ENCODE data around the gene LPP. TPM values are rescaled to one million over a fixed set of nuclear protein-coding genes. Genes with fewer than 3 reads are reported as not detected.

The LPP gene
- polyA plus RNA-seq, 1 donor (not counting 4 experiments of a cell fraction or from before 2014, with no cell fraction given) = 16.0 TPM

DNA sequence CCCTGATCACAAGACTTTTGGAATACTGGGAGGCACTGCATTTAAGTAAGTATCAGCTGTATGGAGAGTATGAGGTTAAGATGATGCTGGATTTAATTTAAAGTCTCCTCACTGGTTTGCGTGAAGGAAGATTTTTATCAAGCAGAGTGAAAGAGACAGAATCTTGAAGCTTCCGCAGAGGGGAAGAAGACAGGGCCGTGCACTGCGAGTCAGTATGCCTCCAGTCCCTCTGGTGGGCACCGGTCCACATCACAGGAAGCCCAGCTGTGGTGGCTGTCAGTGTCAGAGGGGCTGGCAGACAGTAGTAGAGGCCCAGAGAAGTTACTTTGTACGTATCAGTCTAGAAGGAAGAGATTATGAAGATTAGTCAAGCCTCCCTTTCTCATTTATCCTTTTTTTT, 638.8 kb downstream of the LPP start:
- H3K9ac ChIP-seq (ENCODE audit: control insufficient read depth, extremely low read depth, insufficient read depth, low read length) = no peak overlapping the region
- dilution Hi-C loops (cut with MboI; ENCODE audit: extremely low pct_ligation_motif_present, low sequenced_read_pairs) = no loop called here
- no peak overlapping the region for H3K4me3 ChIP-seq (ENCODE audit: control insufficient read depth in 2 of 3, extremely low read depth in 1 of 3, insufficient read depth in 2 of 3, low read depth in 1 of 3, low read length in 3 of 3)
- H3K4me2 ChIP-seq (ENCODE audit: control insufficient read depth, extremely low read depth, insufficient read depth, low read depth, low read length) = no peak overlapping the region
- H3K79me2 ChIP-seq (ENCODE audit: control insufficient read depth, insufficient read depth, low read length) = no peaks in the 10 kb centered on the region
- FAIRE-seq = no peak
- no peaks in the 10 kb centered on the region for H4K20me1 ChIP-seq (ENCODE audit: control insufficient read depth, extremely low read depth, insufficient read depth, low read length)
- no peaks in the 10 kb centered on the region for H3K9me1 ChIP-seq (ENCODE audit: control insufficient read depth, extremely low read depth, insufficient read depth, low read length)
- peaks cover 16% of the 10 kb centered on the region for H3K4me1 ChIP-seq (ENCODE audit: control insufficient read depth, extremely low read depth, insufficient read depth, low read length)
- peaks cover 0 to 2% of the 10 kb centered on the region in 2 experiments for H3K36me3 ChIP-seq (ENCODE audit: control insufficient read depth in 2 of 2, extremely low read depth in 1 of 2, insufficient read depth in 2 of 2, low read length in 2 of 2)
- TF ChIP-seq CTCF (optimal IDR thresholded peaks at IDR 0.05 in 1 of 3, IDR thresholded peaks at IDR 0.05 in 1 of 3, conservative IDR thresholded peaks at IDR 0.05 in 1 of 3; ENCODE audit: extremely low read depth in 1 of 3, insufficient read depth in 2 of 3, low read length in 3 of 3) (peak in 1 of 3 experiments; percentile 3), EZH2 (IDR thresholded peaks at IDR 0.05; ENCODE audit: low read length) (no peak)
- no peaks in the 10 kb centered on the region for H3K27me3 ChIP-seq (ENCODE audit: control insufficient read depth, extremely low read depth, insufficient read depth, low read length)
- no peaks in the 10 kb centered on the region for H3K9me3 ChIP-seq (ENCODE audit: control insufficient read depth, low read depth, low read length)
- no peak overlapping the region for H3K27ac ChIP-seq (ENCODE audit: control insufficient read depth, insufficient read depth, low read length)
- DNase-seq (ENCODE audit: low read depth, low spot score) = no peak
- no peak overlapping the region for H2AFZ ChIP-seq (ENCODE audit: control insufficient read depth, low read length)

DNA sequence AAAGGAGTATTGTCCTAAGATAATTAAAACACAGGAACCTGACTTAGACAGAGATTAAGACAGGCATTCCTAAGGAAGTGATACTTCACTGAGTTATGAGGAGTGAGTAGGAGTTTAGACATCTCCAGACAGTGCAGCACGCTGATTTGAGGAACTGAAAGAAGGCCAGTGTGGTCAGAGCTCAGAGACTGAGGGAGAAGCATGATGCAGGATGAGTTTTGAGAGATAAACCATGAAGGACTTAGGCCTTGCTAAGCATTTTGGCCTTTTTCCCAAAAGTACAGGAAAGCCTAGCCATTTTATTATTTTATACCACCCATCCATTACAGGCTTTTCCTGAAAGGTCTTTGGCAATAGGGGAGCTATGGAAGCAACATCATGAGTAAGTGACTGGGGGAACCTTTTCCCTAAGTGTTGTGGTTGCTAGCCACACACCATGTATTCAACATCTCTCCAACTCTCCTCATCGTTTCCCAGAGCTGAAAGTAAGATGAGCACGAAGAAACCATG, 642.2 kb downstream of the LPP start:
- H3K9ac ChIP-seq (ENCODE audit: control insufficient read depth, extremely low read depth, insufficient read depth, low read length) = no peak overlapping the region
- peak; percentile 83 for FAIRE-seq

More for the DNA sequence above, 642.2 kb downstream of the LPP start:
- dilution Hi-C loops (cut with MboI; ENCODE audit: extremely low pct_ligation_motif_present, low sequenced_read_pairs) = no loop called here
- H3K36me3 ChIP-seq (ENCODE audit: control insufficient read depth in 2 of 2, extremely low read depth in 1 of 2, insufficient read depth in 2 of 2, low read length in 2 of 2) = peaks cover 0 to 2% of the 10 kb centered on the region in 2 experiments
- H3K4me3 ChIP-seq (ENCODE audit: control insufficient read depth in 2 of 3, extremely low read depth in 1 of 3, insufficient read depth in 2 of 3, low read depth in 1 of 3, low read length in 3 of 3) = no peak overlapping the region
- TF ChIP-seq CTCF (optimal IDR thresholded peaks at IDR 0.05 in 1 of 3, IDR thresholded peaks at IDR 0.05 in 1 of 3, conservative IDR thresholded peaks at IDR 0.05 in 1 of 3; ENCODE audit: extremely low read depth in 1 of 3, insufficient read depth in 2 of 3, low read length in 3 of 3) (no peak), EZH2 (IDR thresholded peaks at IDR 0.05; ENCODE audit: low read length) (no peak)
- no peak for DNase-seq (ENCODE audit: low read depth, low spot score)
- no peaks in the 10 kb centered on the region for H3K4me1 ChIP-seq (ENCODE audit: control insufficient read depth, extremely low read depth, insufficient read depth, low read length)
- no peak overlapping the region for H3K4me2 ChIP-seq (ENCODE audit: control insufficient read depth, extremely low read depth, insufficient read depth, low read depth, low read length)
- no peaks in the 10 kb centered on the region for H4K20me1 ChIP-seq (ENCODE audit: control insufficient read depth, extremely low read depth, insufficient read depth, low read length)
- no peak overlapping the region for H2AFZ ChIP-seq (ENCODE audit: control insufficient read depth, low read length)
- no peaks in the 10 kb centered on the region for H3K27me3 ChIP-seq (ENCODE audit: control insufficient read depth, extremely low read depth, insufficient read depth, low read length)
- H3K79me2 ChIP-seq (ENCODE audit: control insufficient read depth, insufficient read depth, low read length) = no peaks in the 10 kb centered on the region
- no peaks in the 10 kb centered on the region for H3K9me1 ChIP-seq (ENCODE audit: control insufficient read depth, extremely low read depth, insufficient read depth, low read length)
- H3K9me3 ChIP-seq (ENCODE audit: control insufficient read depth, low read depth, low read length) = no peaks in the 10 kb centered on the region
- H3K27ac ChIP-seq (ENCODE audit: control insufficient read depth, insufficient read depth, low read length) = no peak overlapping the region

Measured in keratinocyte (primary cell).